Measurements from ENCODE around the gene PANK4.
"Not testable (repeated sequence)": the region's sequence is repeated elsewhere in the genome, so short reads cannot be mapped to it uniquely, and the experiment has no call there.

Gene PANK4

DNA sequence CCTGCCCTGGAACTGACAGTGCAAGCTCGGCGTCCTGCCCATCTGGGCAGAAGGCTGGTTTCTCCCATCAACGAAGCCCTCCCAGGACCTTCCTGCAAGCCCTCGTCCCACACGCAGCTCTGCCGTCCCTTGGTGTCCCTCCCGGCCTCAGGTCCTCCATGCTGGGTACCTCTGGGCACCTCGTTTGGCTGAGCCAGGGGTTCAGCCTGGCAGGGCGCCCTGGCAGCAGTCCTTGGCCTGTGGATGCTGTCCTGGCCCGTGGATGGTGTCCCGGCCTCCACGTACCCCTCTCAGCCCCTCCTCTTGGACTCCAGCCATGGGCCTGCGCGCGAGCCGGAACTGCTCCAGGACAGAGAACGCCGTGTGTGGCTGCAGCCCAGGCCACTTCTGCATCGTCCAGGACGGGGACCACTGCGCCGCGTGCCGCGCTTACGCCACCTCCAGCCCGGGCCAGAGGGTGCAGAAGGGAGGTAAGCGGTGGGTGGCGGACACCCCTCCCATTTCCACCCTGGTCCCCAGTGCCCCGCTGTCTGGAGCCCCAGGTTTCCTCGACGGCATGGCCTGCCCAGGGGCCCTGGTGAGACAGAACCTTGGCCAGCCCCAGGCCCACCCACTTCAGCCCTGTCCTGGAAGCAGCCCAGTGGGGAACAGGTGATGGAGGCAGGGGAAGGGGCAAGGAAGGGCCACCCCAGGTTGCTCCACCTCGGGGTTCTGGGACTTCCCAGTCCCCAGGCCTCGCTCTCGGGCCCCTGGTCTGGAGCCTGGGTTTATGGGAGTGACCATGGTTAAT, 33.3 kb upstream of the PANK4 start:
- Histone ChIP-seq H3K4me3 (no peak overlapping the region), H3K27ac (no peak overlapping the region)

DNA sequence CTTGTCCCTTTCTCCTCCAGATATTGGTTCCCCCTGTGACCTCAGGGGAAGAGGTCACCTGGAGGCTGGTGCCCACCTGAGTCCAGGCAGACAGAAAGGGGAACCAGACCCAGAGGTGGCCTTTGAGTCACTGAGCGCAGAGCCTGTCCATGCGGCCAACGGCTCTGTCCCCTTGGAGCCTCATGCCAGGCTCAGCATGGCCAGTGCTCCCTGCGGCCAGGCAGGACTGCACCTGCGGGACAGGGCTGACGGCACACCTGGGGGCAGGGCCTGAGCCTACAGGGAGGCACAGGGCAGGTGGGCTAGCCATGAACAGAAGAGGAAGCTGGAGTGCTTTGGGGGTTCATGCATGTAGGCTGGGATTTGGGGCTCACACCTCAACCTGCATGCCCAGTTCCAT, 32.5 kb upstream of the PANK4 start:
- no peak overlapping the region for H3K4me3 ChIP-seq
- no peak overlapping the region for H3K27ac ChIP-seq

DNA sequence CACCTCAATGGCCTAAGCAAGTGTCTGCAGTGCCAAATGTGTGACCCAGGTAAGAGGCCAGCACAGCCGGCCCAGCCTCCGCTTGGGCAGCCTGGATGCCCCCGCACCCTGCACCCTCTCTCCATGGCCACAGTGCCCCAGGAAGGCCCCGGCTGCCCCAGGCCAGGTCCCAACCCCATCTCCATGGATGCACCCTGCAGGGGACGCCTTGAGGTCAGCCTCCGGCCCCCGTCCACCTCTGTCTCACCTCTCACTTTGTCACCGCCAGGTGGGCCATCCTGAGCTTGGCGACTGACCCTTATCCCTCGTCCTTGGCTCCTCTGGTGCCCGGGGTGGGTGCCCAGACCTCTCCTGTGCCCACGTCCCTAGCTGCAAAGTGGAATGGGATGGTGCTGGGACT, 32.0 kb upstream of the PANK4 start:
- H3K4me3 ChIP-seq: no peak overlapping the region
- H3K27ac ChIP-seq: peak overlapping the region in 2 of 21 experiments; percentile 95 to 96

DNA sequence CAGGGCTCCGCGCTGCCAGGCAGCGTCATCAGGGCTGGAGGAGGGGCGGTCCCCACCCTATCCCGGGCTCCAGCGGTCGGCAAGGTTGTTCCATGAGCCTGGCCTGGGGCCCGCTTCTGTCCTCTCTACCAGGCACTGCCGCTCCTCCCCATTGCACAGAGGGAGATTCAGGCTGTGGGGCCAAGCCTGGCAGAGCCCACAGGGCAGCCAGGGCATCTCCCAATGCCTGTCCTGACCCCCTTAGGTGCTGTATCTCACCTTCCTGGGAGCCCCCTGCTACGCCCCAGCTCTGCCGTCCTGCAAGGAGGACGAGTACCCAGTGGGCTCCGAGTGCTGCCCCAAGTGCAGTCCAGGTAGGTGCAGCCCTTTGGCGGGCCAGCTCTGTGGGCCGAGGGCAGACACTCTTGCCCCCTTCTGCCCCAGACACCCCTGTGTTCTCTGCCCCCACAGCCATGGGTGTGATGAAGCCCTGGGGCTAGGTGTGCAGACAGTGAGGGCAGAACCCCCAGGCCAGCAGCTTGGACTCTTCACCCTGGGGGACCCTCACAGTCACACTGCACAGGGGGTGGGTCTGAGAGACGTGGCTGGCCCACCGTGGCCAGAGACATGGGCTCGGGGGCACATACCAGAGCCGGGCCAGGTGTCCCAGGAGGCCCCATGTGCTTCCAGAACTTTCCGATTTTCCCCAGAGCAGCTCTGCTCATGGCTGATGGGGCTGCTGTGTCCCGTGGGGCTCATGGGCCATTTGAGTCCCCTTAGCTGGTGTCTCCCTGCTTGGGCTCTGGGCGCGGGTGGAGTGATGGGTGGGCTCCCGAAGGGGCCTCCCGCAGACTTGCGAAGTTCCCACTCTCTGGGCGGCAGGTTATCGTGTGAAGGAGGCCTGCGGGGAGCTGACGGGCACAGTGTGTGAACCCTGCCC, 31.3 kb upstream of the PANK4 start:
- Histone ChIP-seq H3K27ac (peak overlapping the region; percentile 81 to 100 (median 95)), H3K4me3 (peak overlapping the region; percentile 39 to 88 (median 58))

DNA sequence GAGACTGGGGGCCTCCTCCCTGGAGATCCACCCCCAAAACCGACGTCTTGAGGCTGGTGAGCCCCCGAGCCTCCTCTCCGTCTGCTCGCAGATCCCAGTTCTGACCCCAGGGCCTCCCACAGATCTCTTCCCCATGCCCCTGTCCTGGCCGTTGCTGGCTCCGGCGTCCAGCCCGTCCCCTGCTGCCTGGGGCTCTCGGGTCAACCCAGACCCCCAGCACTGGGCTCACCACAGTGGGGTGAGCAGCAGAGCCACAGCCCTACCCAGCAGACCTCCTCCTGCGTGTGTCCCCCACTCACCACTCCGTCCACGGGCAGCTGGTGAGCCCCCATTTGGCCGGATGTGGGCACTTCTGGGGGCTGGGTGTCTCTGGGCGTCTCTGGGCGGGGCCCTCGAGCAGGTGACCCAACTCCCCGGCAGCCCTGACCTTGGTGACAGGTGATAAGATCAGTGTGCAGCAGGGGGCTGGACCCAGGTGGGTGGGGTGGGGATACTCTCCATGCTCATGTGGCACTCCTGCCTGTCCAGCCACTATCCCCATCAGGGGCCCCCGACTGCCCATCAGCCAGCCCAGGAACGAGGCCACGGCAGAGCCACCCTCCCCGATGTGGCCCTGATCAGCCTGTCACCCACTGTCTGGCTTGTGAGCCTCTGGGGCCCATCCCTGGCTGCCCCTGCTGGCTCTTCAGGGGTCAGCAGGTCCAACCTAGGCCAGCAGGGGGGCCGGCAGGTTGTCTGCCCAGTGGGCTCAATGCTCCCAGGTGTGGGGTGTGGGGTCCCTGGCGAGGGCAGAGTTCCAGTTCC, 30.5 kb upstream of the PANK4 start:
- Histone ChIP-seq H3K27ac (peak overlapping the region; percentile 81 to 100 (median 95)), H3K4me3 (peak overlapping the region; percentile 39 to 88 (median 58))

DNA sequence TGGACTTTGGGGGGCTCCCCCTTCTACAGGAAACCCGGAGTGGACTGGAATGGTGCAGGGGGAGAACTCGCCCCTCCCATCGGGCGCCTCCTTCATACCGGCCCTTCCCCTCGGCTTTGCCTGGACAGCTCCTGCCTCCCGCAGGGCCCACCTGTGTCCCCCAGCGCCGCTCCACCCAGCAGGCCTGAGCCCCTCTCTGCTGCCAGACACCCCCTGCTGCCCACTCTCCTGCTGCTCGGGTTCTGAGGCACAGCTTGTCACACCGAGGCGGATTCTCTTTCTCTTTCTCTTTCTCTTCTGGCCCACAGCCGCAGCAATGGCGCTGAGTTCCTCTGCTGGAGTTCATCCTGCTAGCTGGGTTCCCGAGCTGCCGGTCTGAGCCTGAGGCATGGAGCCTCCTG, 29.9 kb upstream of the PANK4 start, which contains the start of gene TNFRSF14:
TSS of gene TNFRSF14 (plus strand) at position 95 of the 401 bp plus-strand sequence. CDS start at position 389, 294 bp downstream.
- Histone ChIP-seq H3K27ac (peak within 1 kb of the TSS; percentile 81 to 100 (median 95)), H3K4me3 (peak within 1 kb of the TSS; percentile 39 to 88 (median 58))

DNA sequence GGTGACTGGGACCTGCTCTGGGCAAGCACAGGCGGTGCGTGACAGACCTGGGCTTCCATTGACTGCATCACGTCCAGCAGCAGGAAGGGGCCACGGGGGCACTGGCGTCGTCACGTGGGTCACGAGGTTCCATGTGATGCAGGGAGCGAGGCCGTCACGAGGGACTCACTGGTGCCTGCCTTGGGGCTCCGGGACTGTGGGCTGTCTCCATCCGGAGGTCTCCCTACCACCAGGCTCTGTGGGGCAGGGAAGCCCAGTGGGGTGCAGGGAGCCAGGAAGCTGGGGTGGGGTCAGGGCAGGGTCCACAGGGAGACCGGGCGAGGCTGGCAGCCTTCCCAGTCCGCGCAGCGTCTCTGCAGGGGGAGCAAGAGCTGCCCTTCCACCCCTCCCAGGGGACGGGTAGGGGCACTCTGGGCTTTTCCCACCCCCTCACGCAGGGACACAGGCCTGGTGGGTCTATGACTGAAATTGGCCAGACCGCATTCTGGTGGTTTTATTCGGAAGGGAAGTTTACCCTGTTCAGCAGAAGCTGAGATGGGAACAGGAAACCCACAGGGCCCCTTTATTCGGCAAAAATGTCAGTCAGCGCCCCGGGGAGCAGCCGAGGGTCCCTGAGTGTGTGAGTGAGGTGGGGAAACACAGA, 29.4 kb upstream of the PANK4 start:
- H3K27ac ChIP-seq: peak overlapping the region; percentile 81 to 100 (median 95)
- peak overlapping the region; percentile 39 to 88 (median 58) for H3K4me3 ChIP-seq

DNA sequence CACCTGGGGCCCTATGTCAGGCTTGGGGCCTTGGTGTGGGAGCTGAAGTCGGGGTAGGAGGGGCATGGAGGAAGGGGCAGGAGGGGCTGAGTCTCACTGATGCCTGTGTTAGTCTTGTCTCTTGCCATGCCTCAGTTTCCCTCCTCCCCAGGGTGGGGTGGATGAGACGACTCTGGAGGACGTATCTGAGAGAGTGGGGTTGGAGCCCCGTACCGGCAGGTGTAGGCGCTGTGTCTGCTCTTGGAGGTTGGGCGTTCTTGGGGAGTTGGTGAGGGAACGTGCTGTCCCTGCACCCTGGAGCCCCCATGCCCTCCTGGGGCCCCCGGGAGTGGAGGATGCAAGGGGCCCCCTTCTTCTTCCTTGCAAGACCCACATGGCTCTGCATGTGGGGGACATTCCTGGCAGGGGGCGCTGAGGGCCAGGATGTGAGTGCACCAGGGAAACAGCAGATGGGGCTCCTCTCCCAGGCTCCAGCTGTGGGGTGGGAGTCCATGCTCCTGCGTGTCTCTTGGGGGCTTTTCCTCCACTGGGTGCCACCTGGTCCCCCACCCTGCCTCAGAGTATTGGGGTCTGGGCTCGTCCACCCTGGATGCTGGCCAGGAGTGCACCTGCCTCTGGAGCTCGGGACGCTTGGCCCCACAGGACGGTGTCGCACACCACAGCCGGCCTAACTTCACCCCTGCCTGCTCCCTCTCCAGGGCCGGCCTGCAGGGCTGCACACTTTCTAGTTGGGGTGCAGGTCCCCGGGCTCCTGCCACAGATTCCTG, 28.4 kb upstream of the PANK4 start:
- H3K27ac ChIP-seq: peak overlapping the region; percentile 47 to 100 (median 95)

DNA sequence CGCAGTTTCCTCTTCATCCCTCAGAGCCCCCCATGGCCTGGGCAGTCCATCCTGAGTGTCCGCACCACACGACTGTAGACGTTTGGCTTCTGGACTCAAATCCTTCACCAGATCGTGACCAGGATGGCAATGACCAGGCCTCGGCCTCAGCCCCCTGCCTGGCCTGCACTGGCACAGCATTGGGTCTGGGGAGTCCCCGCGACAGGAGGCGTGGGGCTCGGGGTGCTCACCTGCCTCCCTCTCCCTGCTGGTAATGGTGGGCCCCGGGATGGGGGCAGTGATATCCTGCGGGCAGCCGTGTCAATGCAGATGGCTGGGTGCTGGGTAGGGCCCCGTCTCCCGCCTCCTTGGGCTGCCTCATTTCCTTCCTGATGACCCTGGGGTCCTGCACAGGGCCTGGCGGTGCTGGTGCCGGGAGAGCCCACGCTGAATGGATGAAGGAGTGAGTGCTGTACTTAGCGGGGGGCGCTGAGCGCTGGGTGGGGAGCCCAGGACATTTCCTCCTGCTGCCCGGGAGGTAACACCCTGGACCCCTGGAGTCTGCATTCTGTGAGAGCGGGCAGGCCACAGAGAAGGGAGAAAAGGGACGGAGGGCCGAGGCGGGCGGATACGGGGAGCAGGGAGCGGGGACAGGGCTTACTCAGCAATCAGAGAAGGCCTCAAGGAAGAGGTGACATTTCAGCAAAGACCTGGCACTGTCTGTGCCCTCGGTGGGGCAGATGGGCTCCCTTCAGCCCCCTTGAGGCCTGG, 27.6 kb upstream of the PANK4 start:
- H3K4me3 ChIP-seq: no peak overlapping the region
- peak overlapping the region in 9 of 21 experiments; percentile 26 to 100 (median 90) for H3K27ac ChIP-seq

More for the DNA sequence above, 28.4 kb upstream of the PANK4 start:
- peak overlapping the region in 5 of 7 experiments; percentile 39 to 88 (median 55) for H3K4me3 ChIP-seq

DNA sequence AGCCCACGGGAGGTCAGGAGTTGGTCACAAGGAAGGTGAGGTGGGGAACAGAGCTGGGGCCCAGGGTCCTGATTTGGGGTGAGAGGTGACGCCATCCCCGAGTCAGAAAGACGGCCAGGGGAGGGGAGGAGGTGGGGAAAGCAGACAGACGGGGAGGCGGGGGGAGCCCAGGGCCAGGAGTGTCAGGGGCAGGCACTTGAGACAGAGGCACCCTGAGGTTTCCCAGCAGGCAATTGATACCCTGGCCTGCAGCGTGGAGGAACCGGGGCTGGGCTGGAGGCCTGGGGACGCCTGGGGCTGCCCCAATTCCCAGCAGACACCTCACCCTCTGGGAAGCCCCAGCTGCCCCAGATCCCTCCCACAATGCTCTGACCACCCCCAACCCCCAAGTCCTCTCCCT, 26.7 kb upstream of the PANK4 start:
- H3K4me3 ChIP-seq, H3K27ac ChIP-seq: not testable (repeated sequence)

DNA sequence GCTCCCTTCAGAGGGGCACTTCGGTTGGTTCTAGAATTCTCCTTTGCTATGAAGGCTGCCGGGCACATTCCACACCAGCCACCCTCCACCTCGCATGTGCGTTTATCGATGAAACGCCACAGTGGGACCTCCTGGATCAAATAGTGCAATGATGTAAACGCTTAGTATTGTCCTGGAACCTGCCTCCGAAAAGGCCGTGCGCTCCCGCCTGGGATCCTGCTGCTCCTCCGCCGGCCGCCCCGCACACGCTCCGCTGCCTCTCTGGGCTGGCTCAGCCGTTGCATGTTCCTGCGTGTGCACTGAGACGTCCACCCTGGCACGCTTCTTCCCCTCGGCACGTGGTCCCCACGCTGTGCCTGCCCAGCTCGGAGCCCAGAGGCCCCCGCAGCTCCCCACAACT, 25.8 kb upstream of the PANK4 start:
- no peak overlapping the region for H3K27ac ChIP-seq

DNA sequence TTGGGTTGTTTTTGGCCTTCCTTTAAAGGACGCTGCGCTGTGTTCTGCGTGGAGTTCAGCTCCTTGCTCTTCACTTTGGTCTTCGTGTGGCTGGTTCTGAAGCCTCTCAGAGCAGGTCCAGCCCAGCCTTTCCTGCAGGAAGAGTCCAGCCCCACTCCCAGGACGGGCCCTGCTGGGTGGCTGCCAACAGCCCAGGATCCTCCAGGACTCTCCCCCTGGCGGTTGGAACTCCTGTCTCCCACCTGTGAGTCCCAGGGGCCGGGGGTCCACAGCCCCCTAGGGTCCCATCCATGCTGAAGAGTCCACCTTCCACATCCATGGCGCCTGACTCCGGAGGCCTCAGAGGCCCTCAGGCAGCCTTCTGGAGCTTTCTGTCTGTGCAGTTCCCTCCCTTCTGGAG, 25.1 kb upstream of the PANK4 start:
- not testable (repeated sequence) for H3K4me3 ChIP-seq, H3K27ac ChIP-seq

More for the DNA sequence above, 25.8 kb upstream of the PANK4 start:
- H3K4me3 ChIP-seq: no peak overlapping the region

DNA sequence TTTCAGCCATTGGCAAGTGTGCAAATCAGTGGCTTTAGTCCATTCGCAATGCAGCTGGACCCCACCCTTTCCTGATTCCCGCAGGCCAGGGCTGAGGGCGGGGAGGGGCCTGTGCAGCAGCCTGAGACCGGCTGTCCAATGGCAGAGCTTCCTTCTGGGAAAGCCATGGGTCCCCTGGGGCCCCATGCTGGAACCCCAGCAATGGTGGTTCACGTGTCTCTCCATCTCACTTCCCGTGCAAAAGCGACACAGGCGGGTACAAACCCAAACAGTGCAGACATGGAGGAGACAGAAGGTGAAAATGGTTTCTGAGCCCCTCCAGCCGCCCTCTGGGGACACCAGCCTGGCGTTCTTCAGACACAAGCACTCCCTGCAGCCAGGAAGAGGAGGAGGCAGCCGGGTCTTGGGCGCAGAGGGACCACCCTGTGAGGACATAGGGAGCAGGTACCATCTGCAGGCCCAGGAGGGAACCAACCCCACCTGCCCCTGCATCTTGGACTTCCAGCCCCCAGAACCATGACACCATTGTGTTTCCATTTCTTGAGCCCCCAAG, 24.0 kb upstream of the PANK4 start:
- peak overlapping the region in 6 of 21 experiments; percentile 15 to 97 (median 61) for H3K27ac ChIP-seq
- not testable (repeated sequence) for H3K4me3 ChIP-seq

DNA sequence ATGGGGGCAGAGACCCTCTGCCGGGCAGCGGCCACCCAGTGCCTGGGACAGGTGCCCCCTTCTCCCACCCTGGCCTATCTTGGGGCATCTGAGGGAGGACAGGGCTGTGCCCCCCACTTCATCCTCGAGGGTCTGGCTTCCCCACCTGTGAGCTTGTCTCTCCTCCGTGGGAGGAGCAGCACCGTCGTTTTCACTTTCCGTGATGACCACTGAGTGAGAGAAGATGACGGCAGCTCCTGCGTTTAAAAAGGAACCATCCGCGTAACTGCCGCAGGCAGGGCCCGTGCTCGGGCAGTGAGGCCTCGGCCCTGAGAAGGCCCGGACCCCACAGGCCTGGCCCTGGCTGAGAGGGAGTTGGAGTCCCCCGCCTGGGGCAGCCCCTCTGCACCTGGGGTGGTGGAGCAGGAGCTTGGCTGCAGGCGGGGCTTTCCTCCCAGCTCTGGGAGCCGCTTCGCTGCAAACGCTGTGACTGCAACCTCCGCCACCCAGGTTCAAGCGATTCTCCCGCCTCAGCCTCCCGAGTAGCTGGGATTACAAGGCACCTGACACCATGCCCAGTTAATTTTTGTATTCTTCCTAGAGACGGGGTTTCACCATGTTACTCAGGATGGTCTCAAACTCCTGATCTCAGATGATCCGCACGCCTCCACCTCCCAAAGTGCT, 23.1 kb upstream of the PANK4 start:
- H3K4me3 ChIP-seq: peak overlapping the region in 1 of 7 experiments; percentile 58
- H3K27ac ChIP-seq: peak overlapping the region; percentile 79 to 100 (median 94)

DNA sequence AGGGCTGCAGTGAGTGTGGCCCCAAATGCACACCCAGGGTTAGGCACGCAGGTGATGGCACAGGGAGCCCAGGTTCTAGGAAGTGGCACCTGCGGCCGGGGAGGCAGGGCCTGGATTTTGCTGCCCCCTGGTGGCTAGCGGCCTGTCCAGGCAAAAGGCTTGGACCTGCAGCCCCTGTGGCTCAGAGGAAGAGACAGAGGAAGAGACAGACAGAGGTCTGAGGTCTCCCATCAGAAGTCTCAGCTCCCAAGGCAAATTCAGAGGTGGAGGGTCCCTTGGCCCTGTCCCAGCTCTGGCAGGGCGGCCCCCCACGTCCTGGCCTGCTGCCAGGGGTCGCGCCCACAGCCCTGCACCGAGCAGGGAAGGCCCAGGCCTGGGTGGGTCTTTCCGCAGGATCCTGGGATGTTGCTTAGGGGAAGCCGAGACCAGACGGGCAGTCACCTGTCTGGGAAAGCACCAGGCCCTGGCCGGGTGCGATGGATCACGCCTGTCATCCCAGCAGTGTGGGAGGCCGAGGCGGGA, 21.7 kb upstream of the PANK4 start:
- peak overlapping the region; percentile 57 to 100 (median 94) for H3K27ac ChIP-seq
- H3K4me3 ChIP-seq: peak overlapping the region; percentile 42 to 67 (median 48)
